GM12875 (cell line): Measurements from ENCODE around the gene C1orf105.

Experiments used
- H3K4me3 ChIP-seq: one replicate; pipeline ENCODE4 v1.5.1; 2011; ENCODE audit warnings: low read depth, low read length, control low read depth
- CTCF ChIP-seq: IDR thresholded peaks from 2 replicates; pipeline ENCODE4 v1.5.1; 2011; ENCODE audit warnings: low read depth, mild to moderate bottlenecking, control low read depth, inconsistent platforms, low read length, moderate library complexity, borderline replicate concordance; ENCODE audit not compliant: insufficient read depth

Gene C1orf105

GRCh38 chr1:172517081-172517480, 96.6 kb downstream of the C1orf105 start:
- no peak overlapping the region for H3K4me3 ChIP-seq
- TF ChIP-seq CTCF = no peak

- H3K4me3 ChIP-seq = no peak overlapping the region
- no peak for TF ChIP-seq CTCF
Observed at GRCh38 chr1:172517545-172517944, 97.1 kb downstream of the C1orf105 start.
